ENCODE measurements around the gene ANO2.

DNA sequence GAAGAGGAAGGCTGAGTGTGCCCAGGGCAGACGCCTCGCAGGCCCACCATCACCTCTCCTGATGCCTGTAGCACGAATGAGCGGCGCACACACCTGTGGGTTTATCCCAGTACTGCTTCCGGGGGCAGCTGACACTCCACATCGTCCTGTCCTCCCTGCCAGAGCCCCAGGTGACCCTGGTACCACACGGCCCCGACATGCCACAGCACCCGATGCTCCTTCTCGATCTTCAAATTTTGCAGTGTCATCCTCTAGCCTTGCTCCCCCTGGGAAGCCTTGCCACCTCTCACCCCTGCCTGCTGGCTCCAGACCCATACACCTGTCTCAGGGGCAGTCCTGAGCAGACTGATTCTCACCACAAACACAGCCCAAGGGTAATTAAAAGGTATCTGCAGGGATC, 40.6 kb downstream of the ANO2 start:
- TF ChIP-seq OSR1 (CRISPR knock-in tag; IDR thresholded peaks at IDR 0.05): no peak
- TF ChIP-seq, protein P1, sequence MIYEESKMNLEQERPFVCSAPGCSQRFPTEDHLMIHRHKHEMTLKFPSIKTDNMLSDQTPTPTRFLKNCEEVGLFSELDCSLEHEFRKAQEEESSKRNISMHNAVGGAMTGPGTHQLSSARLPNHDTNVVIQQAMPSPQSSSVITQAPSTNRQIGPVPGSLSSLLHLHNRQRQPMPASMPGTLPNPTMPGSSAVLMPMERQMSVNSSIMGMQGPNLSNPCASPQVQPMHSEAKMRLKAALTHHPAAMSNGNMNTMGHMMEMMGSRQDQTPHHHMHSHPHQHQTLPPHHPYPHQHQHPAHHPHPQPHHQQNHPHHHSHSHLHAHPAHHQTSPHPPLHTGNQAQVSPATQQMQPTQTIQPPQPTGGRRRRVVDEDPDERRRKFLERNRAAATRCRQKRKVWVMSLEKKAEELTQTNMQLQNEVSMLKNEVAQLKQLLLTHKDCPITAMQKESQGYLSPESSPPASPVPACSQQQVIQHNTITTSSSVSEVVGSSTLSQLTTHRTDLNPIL (CRISPR knock-in tag; IDR thresholded peaks at IDR 0.05; ENCODE audit: low read depth): no peak
- TF ChIP-seq, protein P2, sequence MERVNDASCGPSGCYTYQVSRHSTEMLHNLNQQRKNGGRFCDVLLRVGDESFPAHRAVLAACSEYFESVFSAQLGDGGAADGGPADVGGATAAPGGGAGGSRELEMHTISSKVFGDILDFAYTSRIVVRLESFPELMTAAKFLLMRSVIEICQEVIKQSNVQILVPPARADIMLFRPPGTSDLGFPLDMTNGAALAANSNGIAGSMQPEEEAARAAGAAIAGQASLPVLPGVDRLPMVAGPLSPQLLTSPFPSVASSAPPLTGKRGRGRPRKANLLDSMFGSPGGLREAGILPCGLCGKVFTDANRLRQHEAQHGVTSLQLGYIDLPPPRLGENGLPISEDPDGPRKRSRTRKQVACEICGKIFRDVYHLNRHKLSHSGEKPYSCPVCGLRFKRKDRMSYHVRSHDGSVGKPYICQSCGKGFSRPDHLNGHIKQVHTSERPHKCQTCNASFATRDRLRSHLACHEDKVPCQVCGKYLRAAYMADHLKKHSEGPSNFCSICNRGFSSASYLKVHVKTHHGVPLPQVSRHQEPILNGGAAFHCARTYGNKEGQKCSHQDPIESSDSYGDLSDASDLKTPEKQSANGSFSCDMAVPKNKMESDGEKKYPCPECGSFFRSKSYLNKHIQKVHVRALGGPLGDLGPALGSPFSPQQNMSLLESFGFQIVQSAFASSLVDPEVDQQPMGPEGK (CRISPR knock-in tag; IDR thresholded peaks at IDR 0.05; ENCODE audit: borderline replicate concordance): no peak
- TF ChIP-seq ARNTL (CRISPR knock-in tag; IDR thresholded peaks at IDR 0.05; ENCODE audit: borderline replicate concordance, low read depth): no peak
- no peak for TF ChIP-seq ZFP30 (CRISPR knock-in tag; IDR thresholded peaks at IDR 0.05)
- no peak for TF ChIP-seq ZFP3 (CRISPR knock-in tag; IDR thresholded peaks at IDR 0.05)
- TF ChIP-seq RARB (CRISPR knock-in tag; IDR thresholded peaks at IDR 0.05): no peak
- TF ChIP-seq ISL1 (CRISPR knock-in tag; IDR thresholded peaks at IDR 0.05): no peak
- TF ChIP-seq ZNF8 (CRISPR knock-in tag; IDR thresholded peaks at IDR 0.05): no peak
- no peak for TF ChIP-seq TOX (CRISPR knock-in tag; IDR thresholded peaks at IDR 0.05; ENCODE audit: borderline replicate concordance)
- TF ChIP-seq ESRRG (CRISPR knock-in tag; IDR thresholded peaks at IDR 0.05): no peak
- TF ChIP-seq PPARA (CRISPR knock-in tag; IDR thresholded peaks at IDR 0.05; ENCODE audit: borderline replicate concordance): no peak

Measured in SK-N-SH treated with all-trans-retinoic acid at 6 μM for 48 hours (cell line).